H1 (cell line): Measurements from ENCODE around the gene PLD5.

Source experiments
- CEBPB ChIP-seq: IDR thresholded peaks from 2 replicates; pipeline ENCODE4 v1.6.1; 2012; ENCODE audit warnings: low read depth, low read length
- EZH2 ChIP-seq: fragments of 200-600 bp; sonication (generic); IDR thresholded peaks from 2 replicates; pipeline ENCODE4 v1.7.1; 2012; ENCODE audit warnings: low read depth, mild to moderate bottlenecking, moderate library complexity, low read length, inconsistent platforms; ENCODE audit not compliant: severe bottlenecking
- JUN ChIP-seq: IDR thresholded peaks from 2 replicates; pipeline ENCODE4 v1.6.1; 2011; ENCODE audit warnings: low read depth, mild to moderate bottlenecking, improper control_type of control experiment, low read length
- KDM1A ChIP-seq: fragments of 200-600, 300-600 bp; sonication (generic); IDR thresholded peaks from 2 replicates; pipeline ENCODE4 v1.7.1; 2016; ENCODE audit warnings: mild to moderate bottlenecking, low read length, borderline replicate concordance
- POLR2A ChIP-seq, 2 experiments: IDR thresholded peaks; 1 replicate in 1 of 2; 2 replicates in 1 of 2; pipeline ENCODE4 v1.6.1; 2011; ENCODE audit warnings: low read depth in 2 of 2, low read length in 2 of 2, mild to moderate bottlenecking in 2 of 2; ENCODE audit errors: control extremely low read depth in 1 of 2
- POLR2AphosphoS5 ChIP-seq: IDR thresholded peaks from 2 replicates; pipeline ENCODE4 v1.6.1; 2011; ENCODE audit warnings: low read depth, low read length
- RNF2 ChIP-seq: fragments of 200-900, 300-1000 bp; sonication (generic); IDR thresholded peaks from 2 replicates; pipeline ENCODE4 v1.7.1; 2016; ENCODE audit warnings: borderline replicate concordance, low read depth, mild to moderate bottlenecking, antibody characterized with exemption, low read length; ENCODE audit not compliant: poor library complexity, severe bottlenecking; ENCODE audit errors: missing control alignments
- TEAD4 ChIP-seq: IDR thresholded peaks from 2 replicates; pipeline ENCODE4 v1.6.1; 2012; ENCODE audit warnings: low read depth, low read length, inconsistent platforms, mixed read lengths
- TF ChIP-seq, protein P1 (sequence below), 3 experiments: IDR thresholded peaks; 1 replicate in 2 of 3; 2 replicates in 1 of 3; pipeline versions ENCODE4 v1.5.1 to v1.6.1; 2011; ENCODE audit warnings: low read length in 3 of 3, mild to moderate bottlenecking in 3 of 3, inconsistent platforms in 2 of 3, low read depth in 1 of 3, moderate library complexity in 1 of 3; ENCODE audit not compliant: insufficient read depth in 1 of 3; ENCODE audit errors: control extremely low read depth in 1 of 3
- TF ChIP-seq, protein P2 (sequence below): IDR thresholded peaks from 2 replicates; pipeline ENCODE4 v1.6.1; 2012; ENCODE audit warnings: low read length, inconsistent platforms
- TF ChIP-seq, protein P3 (sequence below): IDR thresholded peaks from 2 replicates; pipeline ENCODE4 v1.6.1; 2011; ENCODE audit warnings: low read depth, mild to moderate bottlenecking, low read length; ENCODE audit not compliant: insufficient read depth
- TF ChIP-seq, protein P4 (sequence below): IDR thresholded peaks from 2 replicates; pipeline ENCODE4 v1.6.1; 2011; ENCODE audit warnings: low read length, improper control_type of control experiment

DNA sequence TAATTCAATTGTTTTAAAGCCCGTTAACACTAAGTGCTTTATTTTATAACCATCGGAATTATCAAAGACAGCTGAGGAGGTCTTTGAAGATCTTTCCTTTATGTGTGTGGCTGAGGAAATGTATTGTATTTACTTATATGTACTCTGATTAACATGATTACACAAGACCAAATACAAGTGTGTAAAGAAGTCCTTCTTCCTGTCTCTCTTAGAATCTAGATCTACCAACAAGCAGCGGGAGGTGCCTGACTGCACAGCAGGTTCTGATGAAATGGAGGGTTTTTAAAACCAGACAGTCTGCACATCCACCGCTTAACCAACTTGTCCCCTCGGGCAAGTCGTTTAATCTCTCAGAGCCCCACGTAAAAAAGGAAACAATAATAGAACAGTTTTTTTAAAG lies 285.1 kb downstream of the PLD5 start:
- TF ChIP-seq, protein P1, sequence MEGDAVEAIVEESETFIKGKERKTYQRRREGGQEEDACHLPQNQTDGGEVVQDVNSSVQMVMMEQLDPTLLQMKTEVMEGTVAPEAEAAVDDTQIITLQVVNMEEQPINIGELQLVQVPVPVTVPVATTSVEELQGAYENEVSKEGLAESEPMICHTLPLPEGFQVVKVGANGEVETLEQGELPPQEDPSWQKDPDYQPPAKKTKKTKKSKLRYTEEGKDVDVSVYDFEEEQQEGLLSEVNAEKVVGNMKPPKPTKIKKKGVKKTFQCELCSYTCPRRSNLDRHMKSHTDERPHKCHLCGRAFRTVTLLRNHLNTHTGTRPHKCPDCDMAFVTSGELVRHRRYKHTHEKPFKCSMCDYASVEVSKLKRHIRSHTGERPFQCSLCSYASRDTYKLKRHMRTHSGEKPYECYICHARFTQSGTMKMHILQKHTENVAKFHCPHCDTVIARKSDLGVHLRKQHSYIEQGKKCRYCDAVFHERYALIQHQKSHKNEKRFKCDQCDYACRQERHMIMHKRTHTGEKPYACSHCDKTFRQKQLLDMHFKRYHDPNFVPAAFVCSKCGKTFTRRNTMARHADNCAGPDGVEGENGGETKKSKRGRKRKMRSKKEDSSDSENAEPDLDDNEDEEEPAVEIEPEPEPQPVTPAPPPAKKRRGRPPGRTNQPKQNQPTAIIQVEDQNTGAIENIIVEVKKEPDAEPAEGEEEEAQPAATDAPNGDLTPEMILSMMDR (IDR thresholded peaks at IDR 0.05; ENCODE audit: control extremely low read depth in 1 of 3, insufficient read depth in 1 of 3, low read depth in 1 of 3, low read length in 3 of 3): no peak
- no peak for TF ChIP-seq POLR2A (IDR thresholded peaks at IDR 0.05; ENCODE audit: control extremely low read depth in 1 of 2, low read depth in 2 of 2, low read length in 2 of 2)
- TF ChIP-seq, protein P2, sequence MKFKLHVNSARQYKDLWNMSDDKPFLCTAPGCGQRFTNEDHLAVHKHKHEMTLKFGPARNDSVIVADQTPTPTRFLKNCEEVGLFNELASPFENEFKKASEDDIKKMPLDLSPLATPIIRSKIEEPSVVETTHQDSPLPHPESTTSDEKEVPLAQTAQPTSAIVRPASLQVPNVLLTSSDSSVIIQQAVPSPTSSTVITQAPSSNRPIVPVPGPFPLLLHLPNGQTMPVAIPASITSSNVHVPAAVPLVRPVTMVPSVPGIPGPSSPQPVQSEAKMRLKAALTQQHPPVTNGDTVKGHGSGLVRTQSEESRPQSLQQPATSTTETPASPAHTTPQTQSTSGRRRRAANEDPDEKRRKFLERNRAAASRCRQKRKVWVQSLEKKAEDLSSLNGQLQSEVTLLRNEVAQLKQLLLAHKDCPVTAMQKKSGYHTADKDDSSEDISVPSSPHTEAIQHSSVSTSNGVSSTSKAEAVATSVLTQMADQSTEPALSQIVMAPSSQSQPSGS: no peak
- no peak for TF ChIP-seq EZH2
- TF ChIP-seq TEAD4: no peak
- TF ChIP-seq, protein P3, sequence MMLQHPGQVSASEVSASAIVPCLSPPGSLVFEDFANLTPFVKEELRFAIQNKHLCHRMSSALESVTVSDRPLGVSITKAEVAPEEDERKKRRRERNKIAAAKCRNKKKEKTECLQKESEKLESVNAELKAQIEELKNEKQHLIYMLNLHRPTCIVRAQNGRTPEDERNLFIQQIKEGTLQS: no peak
- TF ChIP-seq KDM1A: no peak
- no peak for TF ChIP-seq JUN
- no peak for TF ChIP-seq RNF2
- no peak for TF ChIP-seq POLR2AphosphoS5
- TF ChIP-seq, protein P4, sequence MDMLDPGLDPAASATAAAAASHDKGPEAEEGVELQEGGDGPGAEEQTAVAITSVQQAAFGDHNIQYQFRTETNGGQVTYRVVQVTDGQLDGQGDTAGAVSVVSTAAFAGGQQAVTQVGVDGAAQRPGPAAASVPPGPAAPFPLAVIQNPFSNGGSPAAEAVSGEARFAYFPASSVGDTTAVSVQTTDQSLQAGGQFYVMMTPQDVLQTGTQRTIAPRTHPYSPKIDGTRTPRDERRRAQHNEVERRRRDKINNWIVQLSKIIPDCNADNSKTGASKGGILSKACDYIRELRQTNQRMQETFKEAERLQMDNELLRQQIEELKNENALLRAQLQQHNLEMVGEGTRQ: no peak
- no peak for TF ChIP-seq CEBPB
